OCI-LY7 (cell line): ENCODE data around the gene APOBEC3C. TPM values are rescaled to one million over a fixed set of nuclear protein-coding genes. Genes with fewer than 3 reads are reported as not detected.
"Not testable (repeated sequence)": the region's sequence is repeated elsewhere in the genome, so short reads cannot be mapped to it uniquely, and the experiment has no call there.

Experiments used
- BruUV-seq: library from RNA; stranded (reverse); fragments of 400-500 nt; replicated peaks from 2 replicates; lab custom pipeline; 2021; lab: Mats Ljungman, UMichigan
- CTCF ChIA-PET: fragments of 300-600 bp; sonication (Branson Sonifier 250); formaldehyde crosslinking; loops from one replicate; lab custom pipeline; 2022; ENCODE audit warnings: antibody characterized with exemption; ENCODE audit not compliant: unreplicated experiment; lab: Charles Lee
- POLR2A ChIA-PET: fragments of 300-600 bp; sonication (Branson Sonifier 250); formaldehyde crosslinking; loops from one replicate; lab custom pipeline; 2022; ENCODE audit warnings: antibody characterized with exemption; lab: Charles Lee
- DNase-seq: peaks from one replicate; pipeline ENCODE4 v3.0.0-alpha.2; 2015; ENCODE audit warnings: low spot score
- H2AFZ ChIP-seq: fragments of 200-600 bp; sonication (generic), shearing (Covaris generic); 2 replicates; pipeline ENCODE4 v1.6.1; 2014; ENCODE audit warnings: mild to moderate bottlenecking, antibody characterized with exemption, low read length, moderate library complexity
- H3K27ac ChIP-seq: fragments of 200-600 bp; sonication (generic); 2 replicates; pipeline ENCODE4 v1.5.1; 2014; ENCODE audit warnings: mixed run types, low read depth, mild to moderate bottlenecking, moderate library complexity, low read length, inconsistent platforms; ENCODE audit not compliant: poor library complexity, severe bottlenecking
- H3K36me3 ChIP-seq: fragments of 200-600 bp; sonication (generic); 2 replicates; pipeline ENCODE4 v1.6.1; 2014; ENCODE audit warnings: mild to moderate bottlenecking, antibody characterized with exemption, low read length, moderate library complexity, mixed read lengths; ENCODE audit not compliant: insufficient read depth
- H3K4me1 ChIP-seq: fragments of 200-600 bp; sonication (generic); 2 replicates; pipeline ENCODE4 v1.5.1; 2014; ENCODE audit warnings: mild to moderate bottlenecking, low read length; ENCODE audit not compliant: insufficient read depth, poor library complexity, severe bottlenecking
- H3K4me2 ChIP-seq: fragments of 200-600 bp; sonication (generic); 2 replicates; pipeline ENCODE4 v1.6.1; 2014; ENCODE audit warnings: mild to moderate bottlenecking, low read length
- H3K4me3 ChIP-seq: fragments of 200-600 bp; sonication (generic); 2 replicates; pipeline ENCODE4 v1.5.1; 2014; ENCODE audit warnings: mild to moderate bottlenecking, low read depth, low read length; ENCODE audit not compliant: poor library complexity, severe bottlenecking
- H3K79me2 ChIP-seq: fragments of 200-600 bp; sonication (generic); 2 replicates; pipeline ENCODE4 v1.6.1; 2016; ENCODE audit warnings: low read depth, mild to moderate bottlenecking, low read length, moderate library complexity, mixed read lengths; ENCODE audit not compliant: insufficient read depth
- H3K9me2 ChIP-seq: fragments of 200-600 bp; sonication (generic); 2 replicates; pipeline ENCODE4 v1.6.1; 2016; ENCODE audit warnings: mild to moderate bottlenecking, low read length, mixed read lengths; ENCODE audit not compliant: insufficient read depth
- H3K9me3 ChIP-seq: fragments of 200-600 bp; sonication (generic); 2 replicates; pipeline ENCODE4 v1.6.1; 2014; ENCODE audit warnings: mild to moderate bottlenecking, mixed run types, low read length, mixed read lengths
- H4K20me1 ChIP-seq: fragments of 200-600 bp; sonication (generic); 2 replicates; pipeline ENCODE4 v1.6.1; 2014; ENCODE audit warnings: mild to moderate bottlenecking, antibody characterized with exemption, low read length, moderate library complexity, mixed read lengths; ENCODE audit not compliant: insufficient read depth
- CTCF ChIP-seq: fragments of 200-600 bp; sonication (generic); conservative IDR thresholded peaks from 2 replicates; pipeline ENCODE4 v1.5.1; 2014; ENCODE audit warnings: mild to moderate bottlenecking, antibody characterized with exemption, low read length, moderate library complexity, mixed read lengths
- EZH2phosphoT487 ChIP-seq: fragments of 200-600 bp; sonication (generic); IDR thresholded peaks from 2 replicates; pipeline ENCODE4 v1.6.1; 2018; ENCODE audit warnings: low read depth, borderline replicate concordance, mild to moderate bottlenecking, mixed run types, antibody characterized with exemption, low read length, moderate library complexity, mixed read lengths
- intact Hi-C: fragments of 100-400 bp; cut with micrococcal nuclease; formaldehyde crosslinking; loops from one replicate; pipeline ENCODE4 v1.10.0; 2022; ENCODE audit not compliant: unreplicated experiment
- total RNA-seq, 2 experiments: library from RNA; depleted of rRNA in 1 of 2; stranded (reverse); fragments of >200 nt in 1 of 2; shearing (Covaris generic) in 1 of 2; gene quantifications; 2 replicates each; pipeline ENCODE4 v1.2.3, GENCODE V29; 2014 to 2022

Gene APOBEC3C
- total RNA-seq, 2 experiments from 2014 or later: 4.3 to 74.0 TPM

- no TSS peak for BruUV-seq
- H2AFZ ChIP-seq: no peak overlapping the region
- ChIA-PET POLR2A (interaction anchor here (1.5 kb wide), 1 partner anchor 8 kb away, joined by 3 read pairs; no protein-coding TSS in a partner anchor), CTCF (no interaction called here)
- no peak overlapping the region for H3K27ac ChIP-seq
- H3K36me3 ChIP-seq: no peaks in the 10 kb centered on the region
- no peak for DNase-seq
- H3K79me2 ChIP-seq: no peaks in the 10 kb centered on the region
- no peak overlapping the region for H3K4me2 ChIP-seq
- H3K4me3 ChIP-seq: no peak overlapping the region
- no peaks in the 10 kb centered on the region for H3K9me2 ChIP-seq
- H3K9me3 ChIP-seq: no peaks in the 10 kb centered on the region
- intact Hi-C loops: loop anchor here (1.0 kb wide), 1 partner anchor 111 kb away; no protein-coding TSS in a partner anchor
- H3K4me1 ChIP-seq: peaks cover 29% of the 10 kb centered on the region
- no peak for TF ChIP-seq EZH2phosphoT487
- no peak for TF ChIP-seq CTCF
- H4K20me1 ChIP-seq: no peaks in the 10 kb centered on the region
These were observed 6.9 kb upstream of the APOBEC3C start for GRCh38 chr22:39007177-39007576.

GRCh38 chr22:39008271-39008850 lies 5.7 kb upstream of the APOBEC3C start:
- intact Hi-C loops, CTCF ChIA-PET: not testable (repeated sequence)

GRCh38 chr22:39010946-39011345 lies 3.1 kb upstream of the APOBEC3C start:
- H3K27ac ChIP-seq: no peak overlapping the region
- H3K9me2 ChIP-seq: no peaks in the 10 kb centered on the region
- no peak overlapping the region for H3K4me3 ChIP-seq
- no peaks in the 10 kb centered on the region for H3K9me3 ChIP-seq
- no peak overlapping the region for H3K4me2 ChIP-seq
- no peaks in the 10 kb centered on the region for H3K36me3 ChIP-seq
- POLR2A ChIA-PET: no interaction called here
- CTCF ChIA-PET: no interaction called here
- BruUV-seq: no TSS peak
- peaks cover 34% of the 10 kb centered on the region for H3K4me1 ChIP-seq
- DNase-seq: no peak
- no peak overlapping the region; the same call in 1 of the 2 replicates for H2AFZ ChIP-seq
- intact Hi-C loops: loop anchor here (5.0 kb wide), 1 partner anchor 56 kb away; no protein-coding TSS in a partner anchor
- H4K20me1 ChIP-seq: no peaks in the 10 kb centered on the region
- H3K79me2 ChIP-seq: peaks cover 5% of the 10 kb centered on the region; the same call in 1 of the 2 replicates
- TF ChIP-seq CTCF (no peak), EZH2phosphoT487 (no peak)

More at GRCh38 chr22:39008271-39008850, 5.7 kb upstream of the APOBEC3C start:
- H4K20me1 ChIP-seq, H3K79me2 ChIP-seq, H3K9me2 ChIP-seq, DNase-seq, H3K4me3 ChIP-seq, H2AFZ ChIP-seq, H3K4me2 ChIP-seq, H3K36me3 ChIP-seq, H3K27ac ChIP-seq, H3K9me3 ChIP-seq, POLR2A ChIA-PET, BruUV-seq: not testable (repeated sequence)
- H3K4me1 ChIP-seq: peaks cover 18% of the 10 kb centered on the region
